SK-N-SH treated with all-trans-retinoic acid at 6 μM for 48 hours (cell line): ENCODE results near the gene TNIK.

ENCODE experiments used
- ARNTL ChIP-seq: fragments of 450-650 bp; formaldehyde crosslinking; IDR thresholded peaks from 2 replicates; pipeline ENCODE4 v1.5.0; 2020; ENCODE audit warnings: low read depth, mild to moderate bottlenecking, moderate library complexity, borderline replicate concordance
- CREB5 ChIP-seq: fragments of 250-450 bp; sonication (Bioruptor Pico); IDR thresholded peaks from 2 replicates; pipeline ENCODE4 v1.5.1; 2020; ENCODE audit warnings: low read depth, mild to moderate bottlenecking, moderate library complexity
- CSDC2 ChIP-seq: fragments of 250-450 bp; sonication (Bioruptor Pico); IDR thresholded peaks from 2 replicates; pipeline ENCODE4 v1.5.0; 2020; ENCODE audit warnings: mild to moderate bottlenecking, moderate library complexity
- CSRNP3 ChIP-seq: fragments of 250-450 bp; sonication (Bioruptor Pico); IDR thresholded peaks from 2 replicates; pipeline ENCODE4 v1.5.1; 2021; ENCODE audit warnings: mild to moderate bottlenecking, moderate library complexity
- ISL1 ChIP-seq: fragments of 250-450 bp; sonication (Bioruptor Pico); IDR thresholded peaks from 2 replicates; pipeline ENCODE4 v2.1.2; 2022; ENCODE audit warnings: mild to moderate bottlenecking, moderate library complexity
- OSR1 ChIP-seq: fragments of 250-450 bp; sonication (Bioruptor Pico); IDR thresholded peaks from 2 replicates; pipeline ENCODE4 v1.8.0; 2022; ENCODE audit warnings: moderate library complexity, mild to moderate bottlenecking, inconsistent platforms
- PATZ1 ChIP-seq: fragments of 250-450 bp; sonication (Bioruptor Pico); IDR thresholded peaks from 2 replicates; pipeline ENCODE4 v1.8.0; 2020; ENCODE audit warnings: mild to moderate bottlenecking, moderate library complexity, borderline replicate concordance
- POU6F1 ChIP-seq: fragments of 250-450 bp; sonication (Bioruptor Pico); IDR thresholded peaks from 2 replicates; pipeline ENCODE4 v1.8.0; 2021; ENCODE audit warnings: low read depth, mild to moderate bottlenecking, moderate library complexity, borderline replicate concordance
- PPARA ChIP-seq: fragments of 250-450 bp; sonication (Bioruptor Pico); IDR thresholded peaks from 2 replicates; pipeline ENCODE4 v1.5.0; 2020; ENCODE audit warnings: mild to moderate bottlenecking, borderline replicate concordance
- RARB ChIP-seq: fragments of 250-450 bp; sonication (Bioruptor Pico); IDR thresholded peaks from 2 replicates; pipeline ENCODE4 v1.8.0; 2021; ENCODE audit warnings: mild to moderate bottlenecking, moderate library complexity
- TCF4 ChIP-seq: fragments of 250-450 bp; sonication (Bioruptor Pico); IDR thresholded peaks from 2 replicates; pipeline ENCODE4 v1.8.0; 2021; ENCODE audit warnings: mild to moderate bottlenecking, moderate library complexity, borderline replicate concordance
- ZC3H10 ChIP-seq: fragments of 250-450 bp; sonication (Bioruptor Pico); IDR thresholded peaks from 2 replicates; pipeline ENCODE4 v1.5.1; 2021; ENCODE audit warnings: mild to moderate bottlenecking, moderate library complexity
- ZFP3 ChIP-seq: fragments of 250-450 bp; sonication (Bioruptor Pico); IDR thresholded peaks from 2 replicates; pipeline ENCODE4 v1.5.0; 2020; ENCODE audit warnings: mild to moderate bottlenecking, moderate library complexity
- ZFP30 ChIP-seq: fragments of 450-650 bp; formaldehyde crosslinking; IDR thresholded peaks from 2 replicates; pipeline ENCODE4 v1.5.0; 2022; ENCODE audit warnings: mild to moderate bottlenecking, moderate library complexity

GRCh38 chr3:171508676-171509075 is 48.5 kb upstream of the TNIK start:
- TF ChIP-seq ZFP3 (CRISPR knock-in tag) = no peak
- no peak for TF ChIP-seq PATZ1
- TF ChIP-seq RARB (CRISPR knock-in tag) = no peak
- no peak for TF ChIP-seq CSDC2 (CRISPR knock-in tag)
- no peak for TF ChIP-seq ISL1
- no peak for TF ChIP-seq CSRNP3 (CRISPR knock-in tag)
- no peak for TF ChIP-seq ZC3H10 (CRISPR knock-in tag)
- TF ChIP-seq POU6F1 (CRISPR knock-in tag) = no peak
- no peak for TF ChIP-seq ARNTL
- no peak for TF ChIP-seq ZFP30 (CRISPR knock-in tag)
- no peak for TF ChIP-seq PPARA (CRISPR knock-in tag)
- TF ChIP-seq CREB5 = no peak
- TF ChIP-seq TCF4 = no peak
- no peak for TF ChIP-seq OSR1 (CRISPR knock-in tag)
